Adipocyte (in vitro differentiated cells): Measurements from ENCODE around the gene TRIM31.

ENCODE experiments used
- DNase-seq: peaks from one replicate; pipeline ENCODE4 v3.0.0-alpha.2; 2015; ENCODE audit warnings: low read depth
- H3K27me3 ChIP-seq: replicated peaks from 2 replicates; pipeline ENCODE4 v1.7.0; 2013; ENCODE audit warnings: mild to moderate bottlenecking, low read length, moderate library complexity; ENCODE audit not compliant: control insufficient read depth, insufficient read depth
- H3K36me3 ChIP-seq: 2 replicates; pipeline ENCODE4 v1.7.0; 2013; ENCODE audit warnings: low read length, mild to moderate bottlenecking, moderate library complexity; ENCODE audit not compliant: control insufficient read depth, insufficient read depth, severe bottlenecking
- H3K4me1 ChIP-seq: 2 replicates; pipeline ENCODE4 v1.7.0; 2013; ENCODE audit warnings: mild to moderate bottlenecking, low read length, moderate library complexity; ENCODE audit not compliant: control insufficient read depth, insufficient read depth
- H3K4me3 ChIP-seq: 2 replicates; pipeline ENCODE4 v1.7.0; 2013; ENCODE audit warnings: mild to moderate bottlenecking, low read length, moderate library complexity
- H3K9ac ChIP-seq: 2 replicates; pipeline ENCODE4 v1.7.0; 2013; ENCODE audit warnings: mild to moderate bottlenecking, low read length, moderate library complexity
- H3K9me3 ChIP-seq: 2 replicates; pipeline ENCODE4 v1.7.0; 2013; ENCODE audit warnings: mild to moderate bottlenecking, low read length, moderate library complexity; ENCODE audit not compliant: control insufficient read depth

TRIM31 gene

DNA sequence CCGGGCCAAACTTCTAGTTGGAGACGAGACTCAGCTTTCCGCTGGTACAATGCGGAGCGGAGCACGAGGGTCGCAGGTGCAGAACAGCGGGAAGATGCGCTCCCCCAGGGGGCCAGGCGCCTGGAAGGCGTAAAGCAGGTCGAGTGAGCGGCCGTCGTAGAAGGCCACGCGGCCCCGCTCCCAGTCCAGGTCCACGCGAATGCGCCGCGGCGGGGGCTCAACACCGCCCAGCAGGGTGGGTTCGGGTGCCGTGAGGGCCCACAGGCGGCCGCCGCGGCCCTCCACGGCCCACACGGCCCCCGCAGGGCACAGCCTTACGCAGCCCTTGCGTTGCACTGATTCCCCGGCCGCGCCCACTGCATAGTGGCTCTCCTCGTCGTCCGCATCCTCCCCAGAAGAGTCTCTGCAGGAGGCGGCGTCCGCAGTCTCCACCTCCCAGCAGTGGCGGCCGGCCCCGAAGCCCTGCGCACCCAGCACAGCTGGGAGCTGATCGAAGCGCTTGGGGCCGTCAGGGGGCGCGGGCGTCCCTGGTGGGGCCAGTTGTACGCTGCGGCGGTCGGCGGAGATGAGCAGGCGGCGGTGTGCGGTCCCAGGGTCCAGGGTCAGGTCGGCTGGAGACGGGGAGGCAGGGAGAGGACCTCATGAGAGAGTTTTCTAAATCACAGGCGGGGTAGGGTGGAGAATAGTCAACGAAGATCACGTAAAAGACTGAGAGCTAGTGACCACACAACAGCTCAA, 41.6 kb downstream of the TRIM31 start:
- Histone ChIP-seq H3K4me1 (peaks cover 29% of the 10 kb centered on the region), H3K9ac (peak overlapping the region; percentile 35), H3K27me3 (peaks cover 42% of the 10 kb centered on the region), H3K9me3 (peaks cover 3% of the 10 kb centered on the region), H3K4me3 (peak overlapping the region; percentile 58), H3K36me3 (peaks cover 10% of the 10 kb centered on the region)
- no peak for DNase-seq

- H3K36me3 ChIP-seq, result peaks cover 15% of the 10 kb centered on the region
- peaks cover 19% of the 10 kb centered on the region for H3K4me1 ChIP-seq
- H3K27me3 ChIP-seq, result peaks cover 12% of the 10 kb centered on the region
- H3K9me3 ChIP-seq, result peaks cover 3% of the 10 kb centered on the region
- peak; percentile 91 for DNase-seq
- H3K9ac ChIP-seq, result peak overlapping the region; percentile 91
- peak overlapping the region; percentile 91 for H3K4me3 ChIP-seq
Observed at GRCh38 chr6:30067460-30068139, 45.3 kb downstream of the TRIM31 start.

DNA sequence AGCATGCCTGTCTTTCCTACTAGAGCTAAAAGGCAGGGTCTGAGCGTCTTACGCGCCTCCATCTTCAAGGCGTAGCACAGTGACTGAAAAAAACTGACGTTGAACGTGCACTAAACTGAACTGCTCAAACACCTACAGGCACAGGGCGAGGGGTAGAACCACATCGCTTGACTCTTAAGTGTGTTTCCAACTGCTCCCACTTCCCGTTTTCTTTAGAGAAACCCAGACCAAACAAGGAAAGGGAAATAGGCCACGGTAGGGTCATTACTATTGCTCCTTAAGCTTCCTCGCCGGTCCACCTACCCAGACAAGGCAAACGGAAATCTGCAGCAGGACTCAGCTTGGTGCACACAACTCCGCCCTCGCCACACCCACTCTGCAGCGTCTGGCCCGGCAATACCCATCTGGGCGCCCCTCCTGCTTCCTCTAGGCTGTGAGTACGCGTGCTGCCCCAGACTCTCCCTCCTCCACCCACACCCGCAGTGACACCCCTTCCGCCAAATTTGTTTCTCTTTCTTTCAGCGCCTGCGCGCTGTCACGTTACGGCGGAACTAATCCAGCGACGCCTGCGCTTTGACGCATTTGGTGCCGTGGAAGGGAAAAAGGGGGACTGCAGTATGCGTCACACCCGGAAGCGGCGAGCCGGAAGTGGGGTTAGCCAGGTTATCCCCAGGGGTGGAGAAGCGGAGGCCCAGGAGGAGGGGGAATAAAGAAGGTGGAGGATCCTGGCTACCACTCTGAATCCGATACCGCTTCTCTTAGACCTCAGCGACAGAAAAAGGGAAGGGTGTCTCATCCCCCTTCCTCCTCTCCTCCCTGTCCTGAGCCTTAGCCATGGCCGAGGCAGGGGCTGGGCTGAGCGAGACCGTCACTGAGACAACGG, 46.1 kb downstream of the TRIM31 start, which contains the start of gene PPP1R11:
PPP1R11 (plus strand) TSS at position 622 of the 883 bp plus-strand sequence; CDS start at position 835, 213 bp downstream.
- Histone ChIP-seq H3K27me3 (peaks cover 4% of the 10 kb centered on the region), H3K9ac (peak within 1 kb of the TSS; percentile 91), H3K36me3 (peaks cover 15% of the 10 kb centered on the region), H3K4me3 (peak within 1 kb of the TSS; percentile 91), H3K4me1 (peaks cover 24% of the 10 kb centered on the region), H3K9me3 (no peaks in the 10 kb centered on the region)
- peak; percentile 99 for DNase-seq

- DNase-seq, result no peak
- Histone ChIP-seq H3K36me3 (peaks cover 15% of the 10 kb centered on the region), H3K9me3 (no peaks in the 10 kb centered on the region), H3K27me3 (no peaks in the 10 kb centered on the region), H3K4me3 (peak overlapping the region; percentile 91), H3K9ac (peak overlapping the region; percentile 91), H3K4me1 (peaks cover 22% of the 10 kb centered on the region)
Observed at GRCh38 chr6:30066082-30066481, 46.8 kb downstream of the TRIM31 start.

DNA sequence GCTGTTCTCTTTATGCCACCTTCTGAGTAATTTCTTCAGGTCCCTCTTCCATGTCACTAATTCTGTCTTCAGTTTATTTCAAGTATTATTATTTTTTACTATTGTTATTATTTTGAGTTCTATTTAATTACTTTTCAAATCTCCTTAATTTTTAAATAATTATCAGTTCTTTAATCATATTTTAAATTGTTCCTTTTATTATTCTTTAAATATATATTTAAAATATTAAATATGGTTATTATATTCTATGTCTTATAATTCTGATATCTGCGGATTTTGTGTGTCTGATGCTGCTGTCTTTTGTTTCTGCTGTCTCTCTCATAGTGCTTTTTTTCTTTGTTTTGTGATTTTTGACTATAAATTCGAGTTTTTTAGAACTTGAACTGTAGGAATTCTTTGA, 49.6 kb downstream of the TRIM31 start:
- Histone ChIP-seq H3K9ac (no peak overlapping the region), H3K9me3 (no peaks in the 10 kb centered on the region), H3K36me3 (peaks cover 5% of the 10 kb centered on the region), H3K27me3 (no peaks in the 10 kb centered on the region), H3K4me3 (no peak overlapping the region), H3K4me1 (peaks cover 31% of the 10 kb centered on the region)
- DNase-seq, result no peak

- H3K9ac ChIP-seq, result no peak overlapping the region
- peaks cover 12% of the 10 kb centered on the region for H3K36me3 ChIP-seq
- H3K4me1 ChIP-seq, result peaks cover 24% of the 10 kb centered on the region
- no peak for DNase-seq
- no peaks in the 10 kb centered on the region for H3K9me3 ChIP-seq
- no peaks in the 10 kb centered on the region for H3K27me3 ChIP-seq
- peak overlapping the region; percentile 97 for H3K4me3 ChIP-seq
Observed at GRCh38 chr6:30062471-30063178, 50.3 kb downstream of the TRIM31 start.

GRCh38 chr6:30061858-30062458, 50.9 kb downstream of the TRIM31 start:
- no peaks in the 10 kb centered on the region for H3K9me3 ChIP-seq
- H3K4me3 ChIP-seq, result peak overlapping the region; percentile 97
- H3K27me3 ChIP-seq, result no peaks in the 10 kb centered on the region
- H3K9ac ChIP-seq, result peak overlapping the region; percentile 97
- peaks cover 19% of the 10 kb centered on the region for H3K36me3 ChIP-seq
- peak; percentile 51 for DNase-seq
- H3K4me1 ChIP-seq, result peaks cover 23% of the 10 kb centered on the region

DNA sequence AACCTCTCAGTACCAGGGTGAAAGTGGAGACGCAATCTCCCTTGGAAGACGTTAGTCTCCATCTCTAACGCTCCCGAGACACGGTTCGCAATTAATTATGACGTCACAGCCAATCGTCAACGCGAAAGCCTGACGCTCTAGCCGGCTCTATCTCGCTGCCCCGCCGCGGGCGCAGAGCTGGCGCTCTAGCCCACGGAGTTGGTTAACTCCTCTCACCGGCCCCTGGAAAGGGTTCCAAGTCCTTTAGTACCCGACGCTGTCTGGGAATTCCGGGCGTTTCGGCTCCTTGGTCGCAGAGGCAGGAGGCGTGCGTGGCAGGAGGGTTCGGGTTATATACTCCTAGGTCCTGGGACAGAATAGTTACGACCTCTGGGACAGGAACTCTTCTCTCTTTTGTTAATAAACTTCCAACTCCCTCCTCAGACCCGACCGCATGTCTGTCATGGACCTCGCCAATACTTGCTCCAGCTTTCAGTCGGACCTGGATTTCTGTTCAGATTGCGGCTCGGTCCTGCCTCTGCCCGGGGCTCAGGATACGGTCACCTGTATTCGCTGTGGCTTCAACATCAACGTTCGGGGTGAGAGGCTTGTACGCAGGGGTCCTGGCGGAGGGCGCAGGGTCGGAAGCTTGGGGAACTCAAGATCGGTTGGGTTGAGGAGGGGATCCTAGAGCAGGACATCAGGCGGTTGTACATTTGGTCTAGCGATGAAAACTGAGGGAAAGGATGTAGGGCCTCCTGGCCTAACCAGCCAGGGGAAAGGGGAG, 51.6 kb downstream of the TRIM31 start, which contains the start of gene POLR1H:
POLR1H (plus strand) TSS at position 174 of the 766 bp plus-strand sequence; CDS start at position 434, 260 bp downstream.
- DNase-seq, result peak; percentile 100
- Histone ChIP-seq H3K27me3 (no peaks in the 10 kb centered on the region), H3K36me3 (peaks cover 24% of the 10 kb centered on the region), H3K9ac (peak within 1 kb of the TSS; percentile 97), H3K9me3 (no peaks in the 10 kb centered on the region), H3K4me3 (peak within 1 kb of the TSS; percentile 97), H3K4me1 (peaks cover 23% of the 10 kb centered on the region)

- peaks cover 17% of the 10 kb centered on the region for H3K4me1 ChIP-seq
- peak overlapping the region; percentile 97 for H3K4me3 ChIP-seq
- no peaks in the 10 kb centered on the region for H3K27me3 ChIP-seq
- H3K9me3 ChIP-seq, result no peaks in the 10 kb centered on the region
- peak overlapping the region; percentile 97 for H3K9ac ChIP-seq
- peaks cover 24% of the 10 kb centered on the region for H3K36me3 ChIP-seq
- DNase-seq, result peak; percentile 77
Observed at GRCh38 chr6:30060606-30061091, 52.2 kb downstream of the TRIM31 start.
